GM21390 (cell line): ENCODE data around the gene NT5C1A.
A peak's percentile ranks its signal among the peaks of the same experiment; 100 is the strongest.

Experiments
- ATAC-seq: cut with Tn5 transposase; IDR thresholded peaks from one replicate; pipeline ENCODE4 v1.9.1; 2021; ENCODE audit not compliant: unreplicated experiment

NT5C1A gene

DNA sequence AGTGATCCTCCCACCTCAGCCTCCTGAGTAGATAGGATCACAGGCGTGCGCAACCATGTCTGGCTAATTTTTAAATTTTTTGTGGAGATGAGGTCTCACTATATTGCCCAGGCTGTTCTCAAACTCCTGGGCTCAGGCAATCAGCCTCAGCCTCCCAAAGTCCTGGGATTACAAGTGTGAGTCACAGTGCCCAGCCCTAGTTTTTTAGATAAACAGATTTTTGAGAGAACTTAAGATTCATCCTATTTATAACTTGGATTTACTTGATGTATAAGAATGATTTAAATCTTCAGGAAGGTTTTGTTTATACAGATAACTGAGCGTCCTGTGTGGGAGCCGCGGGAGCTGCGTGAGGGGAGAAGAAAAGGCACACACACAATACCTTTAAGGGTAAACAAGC, 58.7 kb downstream of the NT5C1A start:
- no peak for ATAC-seq

GRCh38 chr1:39609618-39610331, 62.1 kb downstream of the NT5C1A start:
- ATAC-seq = peak; percentile 58
